PC-9 (cell line): ENCODE measurements around the gene TMEM98.

Experiments
- CTCF ChIP-seq: fragments of 200-600 bp; sonication (generic); conservative IDR thresholded peaks from 2 replicates; pipeline ENCODE4 v1.6.1; 2017; ENCODE audit warnings: mixed run types, antibody characterized with exemption, mild to moderate bottlenecking, moderate library complexity
- EZH2 ChIP-seq: fragments of 200-600 bp; sonication (generic); IDR thresholded peaks from 2 replicates; pipeline ENCODE4 v1.8.0; 2017; ENCODE audit warnings: antibody characterized with exemption, low read depth

DNA sequence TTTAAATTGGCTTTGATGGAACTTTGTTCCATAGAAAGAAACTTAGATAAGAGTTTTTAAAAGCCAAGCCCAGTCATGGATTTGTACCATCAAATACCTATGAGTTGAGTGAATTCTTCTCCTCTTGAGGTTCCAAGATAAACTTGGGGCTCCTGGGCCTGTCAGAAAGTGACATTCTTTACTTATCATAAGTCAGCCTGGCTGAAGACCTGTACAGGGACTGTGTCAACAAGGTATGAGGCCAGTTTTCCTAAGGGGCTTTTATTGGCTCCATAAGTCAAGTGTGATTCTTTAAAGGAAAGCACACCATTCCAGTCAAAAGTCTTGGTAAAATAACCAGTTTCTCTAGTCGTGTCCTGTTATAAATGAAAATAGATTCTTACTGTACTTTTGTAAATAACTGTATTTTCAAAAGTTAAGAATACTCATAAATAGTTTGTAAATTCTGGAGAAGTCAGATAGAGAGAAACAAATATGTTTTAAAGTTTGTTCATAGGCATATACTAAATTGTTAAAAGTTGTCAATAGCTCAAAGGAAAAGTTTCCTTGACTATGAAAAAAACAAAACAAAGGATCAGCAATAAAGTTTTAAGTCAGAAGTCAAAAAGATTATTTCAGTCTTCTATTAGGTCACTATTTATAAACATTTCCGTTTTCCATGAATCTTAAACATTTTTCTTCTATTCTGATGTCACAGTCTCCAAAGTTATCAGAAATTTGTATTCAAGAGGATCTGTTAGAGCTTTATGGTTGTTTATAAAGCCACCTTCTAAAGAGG, 28.5 kb upstream of the TMEM98 start:
- TF ChIP-seq CTCF = no peak
- no peak for TF ChIP-seq EZH2
